NCI-H146 treated with DMSO at 0.1 percent for 48 hours (cell line): ENCODE measurements around the gene GRIK5.

Source experiments
- DNase-seq: peaks from one replicate; lab custom pipeline; 2025; ENCODE audit not compliant: unreplicated experiment; lab: John Stamatoyannopoulos, UW

Gene GRIK5

DNA sequence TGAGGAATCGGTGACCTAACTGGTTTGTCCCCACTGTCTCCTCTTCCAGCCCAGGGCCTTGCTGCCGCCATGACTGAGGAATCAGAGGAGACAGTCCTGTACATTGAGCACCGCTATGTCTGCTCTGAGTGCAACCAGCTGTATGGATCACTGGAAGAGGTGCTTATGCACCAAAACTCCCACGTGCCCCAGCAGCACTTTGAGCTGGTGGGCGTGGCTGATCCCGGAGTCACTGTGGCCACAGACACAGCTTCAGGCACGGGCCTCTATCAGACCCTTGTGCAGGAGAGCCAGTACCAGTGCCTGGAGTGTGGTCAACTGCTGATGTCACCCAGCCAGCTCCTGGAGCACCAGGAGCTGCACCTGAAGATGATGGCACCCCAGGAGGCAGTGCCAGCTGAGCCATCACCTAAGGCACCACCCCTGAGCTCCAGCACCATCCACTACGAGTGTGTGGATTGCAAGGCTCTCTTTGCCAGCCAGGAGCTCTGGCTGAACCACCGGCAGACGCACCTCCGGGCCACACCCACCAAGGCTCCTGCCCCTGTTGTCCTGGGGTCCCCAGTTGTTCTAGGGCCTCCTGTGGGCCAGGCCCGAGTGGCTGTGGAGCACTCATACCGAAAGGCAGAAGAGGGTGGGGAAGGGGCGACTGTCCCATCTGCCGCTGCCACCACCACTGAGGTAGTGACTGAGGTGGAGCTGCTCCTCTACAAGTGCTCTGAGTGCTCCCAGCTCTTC, 8.7 kb upstream of the GRIK5 start:
- no peak for DNase-seq

DNA sequence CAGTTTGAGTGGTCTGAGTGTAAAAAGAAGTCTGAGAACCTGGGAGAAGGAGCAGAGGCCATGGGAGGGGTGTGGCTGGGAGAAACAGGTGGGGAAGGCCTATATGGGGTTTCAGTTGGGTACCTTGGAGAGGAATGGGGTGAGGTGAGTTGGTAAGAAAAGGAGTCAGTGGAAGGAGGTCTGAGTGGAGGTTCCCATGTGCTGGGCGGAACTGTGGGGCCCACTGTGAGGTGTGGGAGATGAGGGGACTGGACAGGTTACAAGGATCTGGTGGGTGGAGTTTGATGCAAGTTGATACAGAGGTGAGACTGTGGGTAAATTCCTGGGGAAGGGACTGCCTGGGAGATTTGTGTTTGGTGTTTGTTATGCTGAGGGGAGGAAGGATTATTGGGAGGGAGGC, 8.1 kb upstream of the GRIK5 start:
- no peak for DNase-seq

DNA sequence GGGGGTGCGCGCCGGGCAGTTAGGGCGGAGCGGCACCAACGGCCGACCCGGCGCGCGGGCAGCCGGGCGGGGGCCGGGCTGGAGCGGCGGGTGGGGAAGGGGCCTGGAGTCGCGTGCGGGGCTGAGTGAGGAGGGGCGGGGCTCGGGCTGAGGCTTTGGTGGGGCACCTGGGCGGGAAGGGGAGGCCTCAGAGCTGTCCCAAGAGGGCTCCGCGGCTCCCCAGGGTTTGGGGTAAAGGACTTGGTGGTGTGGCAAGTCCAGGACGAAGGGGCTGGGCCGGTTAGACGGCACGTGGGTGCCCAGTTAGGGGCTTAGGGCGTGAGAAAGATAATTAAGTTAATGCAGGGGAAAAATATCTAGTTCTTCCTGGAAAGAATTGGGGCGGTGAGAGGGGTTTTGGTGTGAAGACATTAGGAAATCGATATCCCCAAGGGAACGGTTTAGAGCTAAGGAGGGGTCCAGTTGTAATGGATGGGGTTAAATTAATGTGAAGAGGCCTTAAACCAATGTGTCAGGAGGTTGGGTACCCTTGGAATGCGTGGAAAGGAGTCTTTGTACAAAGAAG, 6.5 kb upstream of the GRIK5 start:
- DNase-seq, result no peak

DNA sequence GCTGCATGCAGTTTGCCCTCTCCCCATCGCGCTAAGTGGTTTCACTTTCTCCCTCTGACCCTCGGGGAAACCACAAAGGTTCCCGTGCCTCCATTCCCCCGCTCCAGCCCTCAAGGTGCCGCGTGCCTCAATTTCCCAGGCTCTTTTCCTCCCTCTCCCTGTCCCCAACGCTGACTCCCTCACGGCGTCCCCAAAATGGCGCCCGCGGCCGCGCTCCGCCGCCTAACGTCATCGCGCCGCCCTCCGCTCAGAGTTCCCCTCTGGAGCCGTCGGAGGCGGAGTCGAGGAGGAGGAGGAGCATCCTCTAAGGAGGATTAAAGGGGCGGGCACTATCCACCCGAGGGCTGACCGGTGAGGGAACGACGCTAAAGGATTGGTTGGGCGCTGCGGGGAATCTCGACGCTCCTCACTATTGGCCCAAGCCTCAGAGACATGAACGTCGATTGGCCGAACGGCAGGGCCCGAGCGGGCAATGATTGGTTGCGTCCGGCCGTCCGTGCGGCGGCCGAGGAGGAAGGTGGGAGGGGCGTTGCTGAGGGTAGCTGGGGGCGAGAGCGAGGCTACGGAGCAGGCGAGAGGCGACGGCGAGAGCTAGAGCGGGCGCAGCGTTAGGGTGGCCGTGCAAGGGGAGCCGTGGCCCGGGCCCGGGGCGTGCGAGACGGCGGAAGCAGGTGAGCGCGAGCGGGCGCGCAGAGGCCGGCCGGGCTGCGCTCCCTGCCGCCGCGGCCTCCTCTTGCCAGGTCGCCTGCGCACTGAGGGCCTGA, 5.8 kb upstream of the GRIK5 start, which contains the start of gene ZNF574:
Gene ZNF574, plus strand, starts transcription at position 551 of the 764 bp plus-strand sequence. CDS start 2,441 bp downstream, outside the sequence.
- peak; percentile 99 for DNase-seq

DNA sequence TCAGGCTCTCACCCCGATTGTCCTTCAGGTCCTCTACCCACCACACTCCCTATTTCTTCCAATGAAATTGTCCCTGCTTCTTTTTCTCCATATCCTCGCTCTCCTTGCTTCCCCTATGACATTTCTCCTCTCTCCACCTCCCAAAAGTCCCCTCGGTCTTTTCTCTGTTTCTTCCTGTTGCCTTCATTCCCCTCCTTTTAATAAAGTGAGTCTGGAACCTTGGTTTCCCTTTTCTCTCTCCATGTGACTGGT, 5.3 kb upstream of the GRIK5 start:
- DNase-seq, result peak; percentile 66

DNA sequence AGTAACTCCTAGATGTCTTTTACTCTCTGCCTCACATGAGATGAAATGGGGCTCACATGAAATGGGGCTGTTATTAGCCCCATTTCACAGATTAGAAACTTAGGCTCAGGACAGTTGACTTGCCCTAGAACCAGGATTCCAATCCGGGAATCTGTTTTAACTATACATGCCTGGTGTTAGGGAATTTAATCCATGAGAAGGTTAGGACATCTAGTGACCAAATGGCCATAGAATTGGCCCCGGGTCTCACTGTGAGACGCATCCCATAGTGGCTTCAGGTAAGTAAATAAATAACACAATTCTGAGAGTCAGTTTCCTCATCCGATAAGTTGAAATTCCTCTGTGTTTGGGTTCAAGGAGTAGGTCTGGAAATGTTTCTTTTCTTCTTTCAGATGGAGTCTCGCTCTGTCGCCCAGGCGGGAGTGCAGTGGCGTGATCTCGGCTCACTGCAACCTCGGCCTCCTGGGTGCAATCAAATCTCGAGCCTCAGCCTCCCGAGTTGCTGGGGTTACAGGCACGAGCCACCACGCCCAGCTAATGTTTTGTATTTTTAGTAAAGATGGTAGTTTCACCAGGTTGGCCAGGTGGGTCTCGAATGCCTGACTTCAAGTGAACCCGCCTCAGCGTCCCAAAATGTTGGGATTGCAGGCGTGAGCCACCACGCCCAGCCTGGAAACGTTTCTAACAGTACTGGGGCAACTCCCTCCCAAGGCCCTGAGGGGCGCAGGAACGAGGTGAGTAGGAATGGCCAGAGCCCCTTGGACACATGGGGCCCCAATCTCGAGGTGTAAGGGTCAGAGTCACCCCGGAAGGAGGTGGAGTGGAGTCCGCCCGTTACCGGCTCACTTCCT, 4.7 kb upstream of the GRIK5 start:
- no peak for DNase-seq

DNA sequence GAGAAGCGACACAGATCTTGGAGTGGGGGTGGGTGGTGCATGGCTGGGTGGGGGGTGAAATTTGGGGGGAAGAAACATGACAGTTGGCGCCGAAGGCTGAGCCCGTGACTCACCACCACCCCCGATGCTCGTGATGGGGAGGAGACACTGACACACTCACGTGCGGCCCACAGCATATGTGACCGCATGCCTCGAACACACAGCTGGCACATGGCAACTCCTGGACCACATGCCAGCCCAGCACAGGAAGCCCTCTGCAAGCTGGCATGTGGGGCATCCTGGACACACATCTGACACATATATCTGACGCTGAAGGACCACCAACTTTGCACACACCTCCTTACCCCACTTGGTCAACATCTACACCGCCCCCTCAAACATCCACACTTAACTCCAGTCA, 1.2 kb upstream of the GRIK5 start:
- DNase-seq, result no peak

DNA sequence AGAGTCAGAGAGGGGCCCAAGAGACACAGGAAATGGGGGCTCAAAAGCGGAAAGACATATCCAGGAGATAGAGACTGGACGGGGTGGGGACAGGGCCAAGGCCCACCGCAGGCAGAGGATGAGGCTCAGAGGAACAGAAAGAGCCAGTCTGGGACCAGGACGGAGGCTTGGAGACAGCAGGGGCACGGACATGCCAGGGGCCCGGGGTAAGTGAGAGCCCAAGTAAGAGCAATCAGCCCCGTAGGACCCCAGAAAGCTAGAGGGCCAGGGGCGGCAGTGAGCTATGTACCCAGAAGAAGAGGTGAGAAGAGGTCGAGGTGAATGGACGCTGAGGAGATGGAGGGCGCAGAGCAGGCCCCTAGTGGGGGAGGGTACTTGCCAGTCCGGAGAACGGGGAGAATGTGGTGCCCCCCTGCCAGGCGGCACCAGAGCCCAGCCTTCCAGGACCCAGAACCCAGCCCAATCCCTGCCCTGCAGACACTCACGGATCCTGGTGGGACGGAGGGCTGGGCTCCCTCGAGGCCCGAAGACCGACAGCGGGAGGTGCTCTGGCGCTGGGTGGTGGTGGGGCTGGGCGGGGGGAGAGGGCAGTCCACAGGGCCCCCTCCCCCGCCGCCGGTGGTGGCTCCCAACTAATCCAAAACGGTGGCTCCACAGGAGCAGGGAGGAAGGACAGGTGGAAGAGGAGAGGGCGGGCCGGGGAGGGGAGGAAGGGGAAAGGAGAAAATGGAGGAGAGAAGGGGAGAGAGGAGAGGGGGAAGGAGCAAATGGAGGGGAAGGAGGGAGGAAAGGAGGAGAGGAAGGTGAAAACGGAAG, 1.0 kb downstream of the GRIK5 start:
- no peak for DNase-seq

DNA sequence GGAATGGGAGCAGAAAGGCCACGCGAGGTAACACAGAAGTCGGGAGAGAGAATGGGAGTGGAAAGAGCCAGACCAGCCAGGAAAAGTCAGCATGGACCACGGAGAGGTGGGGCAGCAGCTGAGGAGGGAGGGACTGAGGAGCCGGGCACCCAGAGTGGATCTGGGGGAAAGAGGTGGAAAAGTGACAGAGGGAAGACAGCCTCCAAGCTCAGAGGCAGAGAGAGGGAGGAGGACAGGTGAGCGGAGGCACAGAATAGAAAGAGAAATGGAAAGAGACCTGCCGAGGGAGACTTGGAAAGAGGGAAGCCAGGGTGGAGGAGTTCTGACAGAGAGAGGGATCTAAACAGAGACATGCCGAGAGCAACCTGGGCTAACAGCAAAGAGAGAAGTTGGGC, 1.6 kb downstream of the GRIK5 start:
- no peak for DNase-seq

DNA sequence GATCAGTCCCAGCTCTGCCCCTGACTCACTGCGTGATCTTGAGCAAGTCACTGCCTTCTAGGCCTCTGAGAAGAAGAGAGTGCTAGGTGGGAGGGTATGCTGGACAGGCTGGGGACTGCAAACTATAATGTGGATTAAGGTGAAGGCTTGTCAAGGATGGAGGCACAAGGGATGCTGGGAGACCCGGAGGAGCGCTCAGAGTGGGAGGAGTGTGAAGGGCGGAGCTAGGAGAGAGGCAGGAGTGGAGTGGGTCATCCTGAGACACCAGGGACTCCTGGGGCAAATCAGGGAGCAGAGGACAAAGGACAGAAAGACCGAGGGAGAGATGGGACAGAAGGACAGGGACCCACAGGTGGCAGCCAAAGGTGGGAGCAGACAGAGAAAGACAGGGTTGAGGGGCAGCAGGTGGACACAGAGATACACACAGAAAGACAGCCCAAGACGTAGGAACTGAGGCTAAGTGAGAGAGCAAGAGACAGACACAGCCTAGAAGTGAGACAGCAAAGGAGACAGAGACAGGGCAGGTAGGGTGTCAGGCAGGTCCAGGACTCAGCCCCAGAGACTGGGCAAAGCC, 2.6 kb downstream of the GRIK5 start:
- no peak for DNase-seq

DNA sequence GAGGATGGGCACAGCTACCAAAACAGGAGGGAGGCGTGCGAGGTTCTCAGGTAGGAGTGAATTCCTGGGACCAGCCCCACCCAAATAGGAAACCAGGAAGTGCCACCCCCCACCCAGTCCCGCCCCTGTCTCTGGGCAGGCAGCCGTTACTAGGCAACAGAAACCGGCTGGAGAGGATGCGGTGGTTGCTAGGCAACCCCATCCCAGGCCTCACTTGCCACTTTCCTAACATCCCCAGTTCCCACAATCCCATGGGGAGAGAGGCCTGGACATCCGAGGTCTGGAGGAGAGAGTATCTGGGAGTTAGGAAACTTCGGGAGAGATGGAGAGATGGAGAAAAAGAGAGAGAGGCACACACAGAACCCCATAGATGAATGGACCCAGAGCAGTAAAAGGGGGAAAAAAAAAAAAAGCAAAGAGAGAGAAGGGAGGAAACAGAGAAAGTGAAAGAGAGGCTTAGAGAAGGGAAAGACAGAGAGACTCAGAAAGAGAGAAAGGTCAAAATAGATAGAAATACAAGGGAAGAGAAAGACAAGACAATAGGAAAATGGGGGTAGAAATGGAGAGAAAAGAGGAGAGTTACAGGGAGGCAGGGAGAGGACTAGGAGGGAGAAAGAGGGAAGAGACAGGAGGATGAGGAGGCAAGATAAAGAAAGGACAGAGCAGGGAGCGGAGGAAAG, 3.8 kb downstream of the GRIK5 start:
- DNase-seq, result peak; percentile 14

DNA sequence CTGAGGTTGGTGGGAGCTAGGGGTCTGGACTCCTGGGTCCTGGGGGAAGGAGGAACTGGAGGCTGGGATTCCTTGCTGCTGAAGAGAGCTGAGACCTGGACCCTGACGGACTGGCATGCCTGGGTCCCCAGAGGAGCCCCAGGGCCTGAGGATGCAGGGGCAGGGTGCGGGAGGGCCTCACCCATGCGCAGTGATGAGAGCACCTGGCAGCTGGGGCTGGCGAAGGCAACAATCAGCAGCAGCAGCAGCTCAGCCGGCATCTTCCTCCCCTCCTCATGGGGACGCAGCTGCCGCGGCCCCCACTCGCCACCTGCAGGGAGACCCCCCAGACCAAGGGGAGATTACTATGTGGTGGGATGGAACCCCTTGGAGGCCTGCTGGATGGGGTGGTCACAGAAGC, 4.5 kb downstream of the GRIK5 start:
- no peak for DNase-seq

DNA sequence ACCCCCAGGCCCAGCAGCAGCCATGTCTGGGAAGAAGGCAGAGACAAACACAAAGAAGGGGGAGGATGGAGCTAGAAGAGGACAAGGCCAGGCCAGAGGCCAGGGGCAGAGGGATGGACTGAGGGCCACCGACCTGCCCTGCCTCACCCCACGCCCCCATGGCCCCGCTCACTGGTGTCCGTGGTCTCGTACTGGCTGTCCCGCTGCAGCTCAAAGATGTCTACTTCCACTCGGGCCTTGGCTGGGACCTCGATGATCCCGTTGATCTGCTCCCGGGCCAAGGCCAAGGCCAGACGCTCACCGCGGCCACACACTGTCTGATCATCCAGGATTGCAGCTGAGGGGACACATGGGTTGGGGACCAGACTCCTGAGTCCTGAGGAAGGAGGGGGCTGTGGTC, 5.0 kb downstream of the GRIK5 start:
- DNase-seq, result no peak

DNA sequence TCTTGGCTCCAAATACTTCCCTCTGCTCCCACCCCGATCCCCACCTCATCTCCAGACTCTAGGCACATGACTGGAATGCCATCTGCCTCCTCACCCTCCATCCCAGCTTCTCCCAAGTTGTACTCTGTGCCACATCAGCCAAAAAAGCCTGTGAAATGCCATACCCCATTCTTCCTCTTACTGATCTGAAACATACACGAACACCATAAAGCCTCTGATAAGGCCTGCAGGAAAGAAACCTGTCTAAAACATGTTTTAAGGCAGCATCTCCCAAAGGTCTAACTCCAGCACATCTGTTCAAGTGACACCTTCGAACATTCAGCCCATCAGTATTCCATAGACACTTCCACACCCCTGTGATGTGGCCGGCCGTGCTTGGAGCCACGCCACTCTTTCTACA, 5.6 kb downstream of the GRIK5 start:
- DNase-seq, result no peak

DNA sequence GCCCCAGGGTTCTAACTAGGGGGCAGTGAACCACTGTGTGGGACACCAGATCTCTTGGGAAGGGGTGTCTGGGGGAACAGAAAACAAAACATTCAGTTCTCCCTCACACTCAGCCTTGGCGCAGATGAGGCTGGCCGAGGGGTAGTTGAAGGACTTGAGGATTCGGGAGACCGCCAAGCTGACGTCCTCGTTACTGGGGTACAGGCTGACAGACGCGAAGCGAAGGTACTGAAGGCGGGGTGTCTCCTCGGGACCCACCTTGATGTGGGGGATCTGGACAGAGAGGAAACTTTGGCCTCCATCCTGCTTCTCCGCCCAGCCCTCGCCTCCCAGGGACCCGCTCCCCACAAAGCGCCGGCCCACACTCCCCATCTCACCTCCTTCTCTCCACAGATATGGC, 7.6 kb downstream of the GRIK5 start:
- no peak for DNase-seq

DNA sequence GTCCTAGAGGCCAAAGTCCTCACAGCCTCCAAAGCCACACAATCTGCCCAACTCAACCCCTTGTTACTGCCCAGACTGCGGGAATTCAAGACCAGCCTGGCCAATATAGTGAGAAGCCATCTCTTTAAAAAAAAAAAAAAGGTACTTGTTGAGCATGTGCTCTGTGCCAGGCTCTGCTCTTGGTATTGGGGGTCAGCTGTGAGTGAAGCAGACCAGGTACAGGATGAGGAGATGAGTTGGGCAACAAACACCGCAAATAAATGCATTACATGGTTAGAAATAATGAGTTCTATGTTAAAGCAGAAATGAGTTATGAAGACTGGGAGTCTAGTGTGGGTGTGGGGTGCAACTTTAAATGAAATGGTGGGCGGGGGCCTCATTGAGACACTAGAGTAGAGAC, 9.9 kb downstream of the GRIK5 start:
- no peak for DNase-seq

DNA sequence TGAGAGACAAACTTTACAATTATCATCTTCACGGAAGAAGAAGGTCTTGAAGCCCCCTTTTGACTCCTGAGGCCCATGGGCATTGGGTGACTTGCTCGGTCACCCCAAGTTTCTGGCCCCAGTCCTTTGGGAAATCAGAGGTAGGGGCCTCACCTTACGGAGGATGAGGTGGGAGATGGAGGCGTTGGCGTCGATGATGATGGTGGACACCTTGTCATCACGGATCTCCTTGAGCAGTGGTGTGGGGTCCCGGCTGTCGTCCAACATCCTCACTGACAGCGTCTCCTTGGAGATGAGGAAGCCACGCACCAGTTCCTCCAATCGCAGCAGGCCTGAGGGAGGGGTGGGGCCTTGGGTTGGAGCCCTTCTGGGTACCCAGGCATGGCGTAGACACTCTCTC, 10.8 kb downstream of the GRIK5 start:
- DNase-seq, result no peak

DNA sequence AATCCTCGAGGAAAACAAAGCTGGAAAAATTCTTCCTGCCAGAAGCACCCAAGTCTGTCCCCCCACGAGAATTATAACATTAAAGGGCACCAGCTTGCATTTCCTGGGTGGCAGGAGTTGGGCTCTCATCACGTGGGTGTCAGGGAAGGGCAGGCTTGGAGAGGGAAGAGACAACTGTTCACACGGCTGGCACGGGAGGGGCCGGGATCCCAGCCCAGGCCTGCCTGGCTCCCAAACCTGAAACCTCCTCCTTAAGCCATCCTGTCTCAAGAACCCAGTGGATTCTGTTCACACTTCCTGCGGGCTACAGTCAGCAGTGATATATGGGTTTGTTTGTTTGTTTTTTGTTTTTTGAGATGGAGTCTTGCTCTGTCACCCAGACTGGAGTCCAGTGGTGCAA, 12.2 kb downstream of the GRIK5 start:
- no peak for DNase-seq

DNA sequence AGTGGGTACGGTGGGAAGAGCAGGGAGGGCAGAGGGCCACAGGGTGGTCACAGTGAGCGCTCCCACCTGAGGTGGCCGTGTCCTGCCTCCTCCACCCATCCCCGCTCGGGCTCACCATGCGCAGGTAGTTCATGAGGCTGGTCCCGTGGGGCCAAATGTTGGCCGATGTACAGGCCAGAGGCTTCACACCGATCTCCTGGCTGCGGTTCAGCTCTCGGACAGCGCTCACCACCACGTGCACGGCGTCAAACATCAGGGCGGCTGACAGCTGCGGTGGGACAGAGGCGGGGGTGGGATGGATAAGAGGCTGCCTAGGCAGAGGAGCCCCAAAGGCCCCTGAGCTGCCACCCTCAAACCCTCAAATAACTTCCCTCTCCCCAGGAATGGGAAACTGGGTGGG, 15.8 kb downstream of the GRIK5 start:
- DNase-seq, result no peak
